Measurements from ENCODE around the gene PAIP2B. TPM values are rescaled to one million over a fixed set of nuclear protein-coding genes. Genes with fewer than 3 reads are reported as not detected.

The PAIP2B gene
- total and polyA plus RNA-seq, 10 of the 15 experiments (the other 5 are each of a cell fraction or from before 2014, with no cell fraction given): 0.06 to 0.79 (median 0.32) TPM

- BruUV-seq (replicated peaks): no TSS peak
- intact Hi-C loops (cut with micrococcal nuclease; ENCODE audit: unreplicated experiment): no loop called here
- H4K20me1 ChIP-seq (ENCODE audit: control insufficient read depth, insufficient read depth): no peaks in the 10 kb centered on the region
- no peaks in the 10 kb centered on the region for H3K4me1 ChIP-seq (ENCODE audit: control insufficient read depth, insufficient read depth, low read length)
- WGBS (ENCODE audit: insufficient coverage, insufficient replicate concordance, low lambda C conversion rate, missing lambda C conversion rate): 67% methylated on average over 3 of the region's 3 CpGs
- H3K4me3 ChIP-seq: no peak overlapping the region
- H3K9me3 ChIP-seq (replicated peaks; ENCODE audit: control insufficient read depth, insufficient read depth, low read length): no peaks in the 10 kb centered on the region
- H3K79me2 ChIP-seq (ENCODE audit: control insufficient read depth, insufficient read depth, low read length): no peaks in the 10 kb centered on the region
- ATAC-seq (no peak), FAIRE-seq (no peak), DNase-seq (ENCODE audit: low read depth, low spot score) (no peak)
- ChIA-PET CTCF (interaction anchor here (0.6 to 1.2 kb wide), 3 partner anchors 41 to 141 kb away, joined by 3 read pairs; no protein-coding TSS in a partner anchor), SMC1A (ENCODE audit: uncharacterized antibody, unreplicated experiment) (no interaction called here), RAD21 (ENCODE audit: unreplicated experiment) (no interaction called here), POLR2A (no interaction called here)
- H2AFZ ChIP-seq (ENCODE audit: control insufficient read depth, low read depth, low read length): no peak overlapping the region
- TF ChIP-seq CHD2 (IDR thresholded peaks at IDR 0.05; ENCODE audit: borderline replicate concordance, low read depth, low read length) (no peak), RAD21 (IDR thresholded peaks at IDR 0.05; ENCODE audit: insufficient read depth, low read depth, low read length) (peak; percentile 32; the same call in 1 of the 2 replicates), CTCF (IDR thresholded peaks at IDR 0.05 in 2 of 3, conservative IDR thresholded peaks at IDR 0.05 in 1 of 3; ENCODE audit: control insufficient read depth in 2 of 3, extremely low read depth in 1 of 3, insufficient read depth in 1 of 3, low read depth in 3 of 3, low read length in 3 of 3) (peak in 1 of 3 experiments; percentile 18; a peak in 1 of 6 replicates)
- no peak overlapping the region for H3K9ac ChIP-seq (ENCODE audit: control insufficient read depth, insufficient read depth, low read length)
- no peaks in the 10 kb centered on the region for H3K27me3 ChIP-seq (replicated peaks in 1 of 2; ENCODE audit: control insufficient read depth in 2 of 2, insufficient read depth in 2 of 2, low read length in 1 of 2)
- H3K36me3 ChIP-seq (ENCODE audit: control insufficient read depth in 2 of 2, insufficient read depth in 2 of 2, low read length in 1 of 2): no peaks in the 10 kb centered on the region
- H3K27ac ChIP-seq (ENCODE audit: control insufficient read depth, insufficient read depth): no peak overlapping the region
- H3K4me2 ChIP-seq (ENCODE audit: control insufficient read depth, insufficient read depth): no peak overlapping the region
- in situ Hi-C loops (cut with MboI): no loop called here
Observed at GRCh38 chr2:71190656-71191569, 36.0 kb downstream of the PAIP2B start.
